Upper lobe of right lung (tissue), 1 donor: ENCODE results near the gene SSU72. TPM values are rescaled to one million over a fixed set of nuclear protein-coding genes. Genes with fewer than 3 reads are reported as not detected.

Experiments
- ATAC-seq: fragments of 200-7000 bp; cut with Tn5 transposase; one replicate; pipeline ENCODE4 v1.9.1; 2020; ENCODE audit warnings: mild to moderate bottlenecking, moderate library complexity
- DNase-seq: peaks from one replicate; pipeline ENCODE4 v3.0.0-alpha.2; 2020
- H3K27ac ChIP-seq: fragments of 200-600 bp; one replicate; pipeline ENCODE4 v1.8.0; 2022
- H3K27me3 ChIP-seq: fragments of 200-600 bp; one replicate; pipeline ENCODE4 v1.8.0; 2022; ENCODE audit warnings: mild to moderate bottlenecking
- H3K36me3 ChIP-seq: fragments of 200-600 bp; one replicate; pipeline ENCODE4 v1.8.0; 2022
- H3K4me1 ChIP-seq: fragments of 200-600 bp; one replicate; pipeline ENCODE4 v1.8.0; 2022
- H3K4me3 ChIP-seq: fragments of 200-600 bp; one replicate; pipeline ENCODE4 v1.8.0; 2022; ENCODE audit warnings: mild to moderate bottlenecking
- H3K9me3 ChIP-seq: fragments of 200-600 bp; one replicate; pipeline ENCODE4 v1.8.0; 2022
- CTCF ChIP-seq: fragments of 200-600 bp; IDR thresholded peaks from one replicate; pipeline ENCODE4 v1.8.0; 2022; ENCODE audit warnings: antibody characterized with exemption
- intact Hi-C: fragments of 100-400 bp; cut with DNase I; formaldehyde crosslinking; loops from one replicate; pipeline ENCODE4 v1.11.0; 2022
- total RNA-seq: library from RNA; stranded (reverse); fragmentation: NEBNext Ultra II Directional; extraction: Animal tissue kit (Norgen Biotek cat#: 25700); gene quantifications from one replicate; pipeline ENCODE4 v1.2.1, GENCODE V29; 2021
- donor health status: DM: no; HTN: yes; CAD: no; lungs with severe emphysema.

Gene SSU72
- total RNA-seq, 1 donor from 2014 or later, result 125 TPM

- no peak for TF ChIP-seq CTCF
- DNase-seq, result no peak
- peaks cover 11% of the 10 kb centered on the region for H3K4me1 ChIP-seq
- no peaks in the 10 kb centered on the region for H3K36me3 ChIP-seq
- H3K9me3 ChIP-seq, result no peaks in the 10 kb centered on the region
- H3K27ac ChIP-seq, result no peak overlapping the region
- no peak for ATAC-seq
- intact Hi-C loops, result no loop called here
- H3K4me3 ChIP-seq, result no peak overlapping the region
- H3K27me3 ChIP-seq, result peaks cover 15% of the 10 kb centered on the region
These were observed 20.1 kb upstream of the SSU72 start for GRCh38 chr1:1594602-1595260.

DNA sequence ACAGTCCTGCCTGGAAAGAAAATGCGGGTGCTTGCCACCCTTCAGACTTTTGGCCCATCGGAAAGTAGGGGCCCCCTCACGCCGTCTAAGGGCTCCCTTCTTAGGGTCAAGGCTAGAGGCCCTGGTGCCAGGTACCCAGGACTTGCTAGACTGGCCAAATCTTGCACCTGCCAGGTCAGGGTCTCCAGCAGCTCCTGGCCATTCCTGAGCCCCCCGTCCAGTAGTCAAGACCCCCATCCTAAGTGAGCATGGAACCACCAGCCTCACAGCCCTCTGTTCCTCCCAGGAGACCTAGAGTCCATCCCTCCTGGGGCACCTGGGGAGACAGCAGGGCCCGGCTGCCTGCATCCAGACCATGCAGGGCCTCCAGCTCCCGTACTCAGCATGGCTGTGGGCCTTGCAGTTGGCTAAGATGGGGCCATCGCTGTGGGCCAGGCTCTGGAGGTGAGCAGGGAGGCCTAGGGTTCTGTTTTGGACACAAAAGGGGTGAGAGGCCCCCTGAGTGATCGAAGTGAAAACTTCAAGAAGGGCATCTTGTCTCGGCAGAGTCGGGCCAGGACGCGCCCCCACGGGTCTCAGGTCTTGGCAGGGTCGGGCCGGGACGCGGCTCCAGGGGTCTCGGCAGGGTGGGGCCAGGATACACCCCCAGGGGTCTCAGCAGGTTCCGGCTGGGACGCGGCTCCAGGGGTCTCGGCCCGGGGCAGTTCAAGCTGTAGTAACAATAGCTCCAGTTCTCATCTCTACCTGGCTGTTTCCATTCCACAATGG, 19.4 kb upstream of the SSU72 start:
- Histone ChIP-seq H3K9me3 (no peaks in the 10 kb centered on the region), H3K4me1 (peaks cover 8% of the 10 kb centered on the region), H3K36me3 (no peaks in the 10 kb centered on the region), H3K27me3 (peaks cover 11% of the 10 kb centered on the region), H3K27ac (no peak overlapping the region), H3K4me3 (no peak overlapping the region)
- DNase-seq (no peak), ATAC-seq (no peak)
- intact Hi-C loops, result no loop called here
- no peak for TF ChIP-seq CTCF

DNA sequence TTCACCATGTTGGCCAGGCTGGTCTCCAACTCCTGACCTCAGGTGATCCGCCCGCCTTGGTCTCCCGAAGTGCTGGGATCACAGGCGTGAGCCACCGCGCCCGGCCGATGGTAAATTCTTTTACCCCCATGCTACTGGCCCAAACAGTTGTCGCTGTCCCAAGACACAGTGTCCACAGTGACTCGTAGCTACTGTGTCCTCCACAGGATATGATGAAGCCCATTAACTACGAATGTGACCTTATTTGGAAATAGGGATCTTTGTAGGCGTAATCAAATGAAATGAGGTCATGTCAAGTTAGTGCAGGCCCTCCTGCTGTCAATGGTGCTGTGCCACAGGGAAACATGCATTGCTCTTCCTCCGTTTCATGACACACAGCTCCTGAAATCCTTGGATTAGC, 16.8 kb upstream of the SSU72 start:
- H3K36me3 ChIP-seq, result no peaks in the 10 kb centered on the region
- no peaks in the 10 kb centered on the region for H3K4me1 ChIP-seq
- no peaks in the 10 kb centered on the region for H3K9me3 ChIP-seq
- H3K4me3 ChIP-seq, result no peak overlapping the region
- ATAC-seq, result no peak
- H3K27me3 ChIP-seq, result peaks cover 1% of the 10 kb centered on the region
- DNase-seq, result no peak
- intact Hi-C loops, result no loop called here
- H3K27ac ChIP-seq, result no peak overlapping the region
- TF ChIP-seq CTCF, result no peak

DNA sequence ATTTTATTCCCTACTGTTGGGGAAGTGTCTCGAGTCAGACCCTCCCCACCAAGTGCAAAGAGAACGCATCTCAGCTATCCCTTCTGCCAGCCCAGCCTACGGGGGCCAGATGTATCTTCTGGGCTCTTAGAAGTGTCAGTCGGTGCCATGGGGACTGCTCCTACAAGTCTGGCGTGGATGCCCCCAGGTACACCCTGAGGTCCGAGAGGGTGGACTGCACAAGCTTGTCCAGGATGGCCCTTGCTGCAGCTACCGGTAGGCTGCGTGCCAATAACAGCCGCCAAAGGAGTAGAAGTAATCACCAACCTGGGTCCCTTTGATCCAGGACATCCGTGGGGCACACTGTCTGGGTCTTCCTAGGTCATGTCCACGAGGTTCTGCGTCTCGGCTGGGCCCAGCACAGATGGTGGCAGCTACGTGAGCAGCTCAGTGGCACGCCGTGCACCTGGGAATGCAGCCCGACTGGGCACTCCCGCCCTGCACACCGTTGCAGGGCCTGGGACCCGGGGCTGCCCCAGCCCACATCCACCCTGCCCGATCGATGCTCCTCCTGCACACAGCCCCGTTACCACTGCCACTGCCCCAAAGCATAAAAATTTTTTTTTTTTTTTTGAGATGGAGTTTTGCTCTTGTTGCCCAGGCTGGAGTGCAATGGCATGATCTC, 8.8 kb upstream of the SSU72 start:
- no peak for TF ChIP-seq CTCF
- ATAC-seq (peak; percentile 40), DNase-seq (no peak)
- Histone ChIP-seq H3K27me3 (peaks cover 12% of the 10 kb centered on the region), H3K36me3 (no peaks in the 10 kb centered on the region), H3K4me1 (no peaks in the 10 kb centered on the region), H3K4me3 (no peak overlapping the region), H3K9me3 (no peaks in the 10 kb centered on the region), H3K27ac (no peak overlapping the region)
- intact Hi-C loops, result no loop called here

DNA sequence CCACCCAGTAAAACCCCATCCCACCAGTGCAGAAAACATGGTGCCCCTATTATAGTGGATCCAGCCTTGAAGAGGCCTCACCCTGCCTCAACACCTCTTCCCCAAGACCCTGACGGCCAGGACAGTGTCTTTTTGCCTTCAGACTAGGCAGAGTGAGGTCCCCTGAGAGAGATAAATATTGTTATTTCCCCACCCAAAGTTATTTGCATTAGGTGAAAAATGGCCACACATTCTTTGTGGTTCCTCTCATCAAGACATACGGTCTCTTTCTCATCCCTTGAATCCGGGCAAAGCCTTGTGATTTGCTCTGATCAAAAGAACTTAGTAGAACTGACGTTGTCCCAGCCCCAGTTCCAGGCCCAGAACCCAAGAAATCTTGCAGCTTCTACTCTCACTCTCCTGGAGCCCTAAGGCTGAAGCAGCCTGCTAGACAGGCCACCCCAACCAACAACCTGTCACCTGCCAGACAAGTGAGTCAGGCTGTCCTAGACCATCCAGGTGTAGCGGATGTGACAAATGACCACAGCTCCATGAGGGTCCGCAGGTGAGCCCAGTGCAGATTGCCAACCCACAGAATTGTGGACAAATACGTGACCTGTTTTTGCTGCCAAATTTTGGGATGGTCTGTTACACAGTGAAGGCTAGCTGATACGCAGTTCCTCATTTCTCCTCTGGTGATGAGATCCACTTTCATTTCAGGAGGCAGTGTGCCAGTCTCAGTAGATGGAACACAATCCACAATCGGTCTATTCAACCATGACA, 8.1 kb upstream of the SSU72 start:
- DNase-seq, result no peak
- H3K4me3 ChIP-seq, result no peak overlapping the region
- H3K36me3 ChIP-seq, result no peaks in the 10 kb centered on the region
- no peaks in the 10 kb centered on the region for H3K9me3 ChIP-seq
- H3K4me1 ChIP-seq, result no peaks in the 10 kb centered on the region
- H3K27ac ChIP-seq, result no peak overlapping the region
- H3K27me3 ChIP-seq, result peaks cover 12% of the 10 kb centered on the region
- TF ChIP-seq CTCF, result no peak
- ATAC-seq, result no peak
- intact Hi-C loops, result no loop called here
